ENCODE measurements around the gene RASSF5. TPM values are rescaled to one million over a fixed set of nuclear protein-coding genes. Genes with fewer than 3 reads are reported as not detected.

RASSF5 gene
- total and polyA plus RNA-seq, 2 experiments from 2014 or later, result 1.6 to 2.0 TPM

DNA sequence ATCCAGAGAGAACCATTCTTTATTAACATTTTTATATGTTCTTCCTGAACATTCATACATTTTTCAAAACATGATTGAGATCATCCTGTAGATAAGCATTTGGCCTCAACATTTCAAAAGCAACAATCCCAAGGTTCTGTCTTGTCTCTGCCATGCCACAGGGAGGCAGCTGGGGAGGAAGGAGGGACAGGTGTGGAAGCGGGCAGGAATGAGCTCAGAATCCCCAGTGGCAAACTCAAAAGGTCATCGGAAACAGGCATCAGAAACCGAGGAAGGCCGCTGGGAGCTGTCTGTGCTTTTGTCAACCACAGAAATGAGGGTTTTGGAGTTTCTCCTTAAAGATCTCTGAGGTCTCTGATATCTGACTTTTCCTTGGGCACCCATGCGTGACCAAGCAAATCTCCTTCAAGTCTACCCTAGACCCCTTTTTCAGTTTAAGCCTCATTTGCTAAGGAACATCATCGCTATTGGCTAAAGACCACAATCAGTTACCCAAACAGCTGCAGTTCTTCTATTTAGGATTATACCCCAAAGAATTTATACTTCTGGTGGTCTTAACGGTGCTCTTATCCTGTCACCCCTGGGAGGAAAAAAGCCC, 34.0 kb downstream of the RASSF5 start:
- no peak for DNase-seq (ENCODE audit: low spot score)
- H3K4me1 ChIP-seq (ENCODE audit: insufficient read depth), result no peaks in the 10 kb centered on the region
- H2AFZ ChIP-seq, result no peak overlapping the region

DNA sequence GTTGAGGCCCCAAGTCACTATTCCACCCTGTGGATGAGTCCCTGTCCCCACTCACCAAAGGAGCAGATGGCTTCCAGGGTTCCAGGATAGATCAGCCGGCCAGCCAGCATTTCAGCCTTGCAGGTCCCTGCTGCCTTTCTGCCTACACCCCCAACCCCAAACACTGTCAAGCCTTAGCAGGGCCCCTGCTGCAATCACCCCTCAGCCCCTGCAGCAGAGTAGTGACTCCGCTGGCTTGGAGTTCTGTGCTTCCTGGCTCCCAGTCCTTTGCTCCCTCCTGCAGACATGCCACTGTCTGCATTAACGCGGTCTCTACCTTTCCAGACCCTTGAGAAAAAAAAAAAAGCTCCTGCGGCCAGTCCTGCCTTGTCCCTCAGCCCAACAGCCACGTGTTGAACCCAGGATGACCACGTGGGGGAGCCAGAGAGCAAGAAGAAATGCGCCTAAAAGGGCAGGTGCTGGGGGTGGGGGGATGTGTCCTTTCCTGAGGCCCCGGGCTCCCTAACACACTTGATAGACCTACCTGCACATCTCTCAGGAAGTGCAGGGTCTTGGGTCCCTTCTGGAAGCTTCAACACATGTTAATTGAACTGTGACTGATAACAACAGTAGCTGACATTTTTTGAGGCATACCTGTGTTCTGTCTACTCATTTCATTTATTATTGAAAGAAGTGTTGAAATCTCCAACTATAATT, 37.4 kb downstream of the RASSF5 start:
- H3K9me2 ChIP-seq (replicated peaks; ENCODE audit: insufficient read depth), result no peaks in the 10 kb centered on the region
- DNase-seq (ENCODE audit: low spot score), result peak; percentile 78
- H4K20me1 ChIP-seq (ENCODE audit: insufficient read depth, poor library complexity, severe bottlenecking), result no peaks in the 10 kb centered on the region
- no peaks in the 10 kb centered on the region for H3K79me2 ChIP-seq
- no peak overlapping the region for H3K4me2 ChIP-seq
- no peaks in the 10 kb centered on the region for H3K4me1 ChIP-seq (ENCODE audit: insufficient read depth)
- H3K4me3 ChIP-seq, result no peak overlapping the region
- H3K27me3 ChIP-seq, result no peaks in the 10 kb centered on the region
- TF ChIP-seq EZH2 (IDR thresholded peaks at IDR 0.05; ENCODE audit: borderline replicate concordance) (no peak), CTCF (IDR thresholded peaks at IDR 0.05; ENCODE audit: poor library complexity) (peak; percentile 88)
- H2AFZ ChIP-seq, result no peak overlapping the region
- 11% methylated on average over 9 of the region's 9 CpGs for WGBS (ENCODE audit: low lambda C conversion rate, missing lambda C conversion rate)
- H3K36me3 ChIP-seq (replicated peaks; ENCODE audit: insufficient read depth, low read depth), result no peaks in the 10 kb centered on the region
- no peaks in the 10 kb centered on the region for H3K9me3 ChIP-seq (ENCODE audit: low read depth)
- H3K27ac ChIP-seq, result no peak overlapping the region

More for the DNA sequence above, 34.0 kb downstream of the RASSF5 start:
- Histone ChIP-seq H3K27me3 (no peaks in the 10 kb centered on the region), H4K20me1 (ENCODE audit: insufficient read depth, poor library complexity, severe bottlenecking) (no peaks in the 10 kb centered on the region), H3K27ac (no peak overlapping the region), H3K4me3 (no peak overlapping the region), H3K4me2 (no peak overlapping the region), H3K36me3 (replicated peaks; ENCODE audit: insufficient read depth, low read depth) (no peaks in the 10 kb centered on the region), H3K9me2 (replicated peaks; ENCODE audit: insufficient read depth) (no peaks in the 10 kb centered on the region), H3K79me2 (no peaks in the 10 kb centered on the region), H3K9me3 (ENCODE audit: low read depth) (no peaks in the 10 kb centered on the region)
- no peak for TF ChIP-seq EZH2 (IDR thresholded peaks at IDR 0.05; ENCODE audit: borderline replicate concordance)
- TF ChIP-seq EZH2phosphoT487 (IDR thresholded peaks at IDR 0.05; ENCODE audit: low read depth, severe bottlenecking, unreplicated experiment), result no peak
- TF ChIP-seq CTCF (IDR thresholded peaks at IDR 0.05; ENCODE audit: poor library complexity), result no peak
- WGBS (ENCODE audit: low lambda C conversion rate, missing lambda C conversion rate), result 92% methylated on average over 7 of the region's 7 CpGs

GRCh38 chr1:206545351-206545750, 38.0 kb downstream of the RASSF5 start:
- H3K4me1 ChIP-seq (ENCODE audit: insufficient read depth), result no peaks in the 10 kb centered on the region
- H3K4me3 ChIP-seq, result no peak overlapping the region
- H3K27ac ChIP-seq, result no peak overlapping the region
- H3K9me2 ChIP-seq (replicated peaks; ENCODE audit: insufficient read depth), result no peaks in the 10 kb centered on the region
- no peaks in the 10 kb centered on the region for H3K9me3 ChIP-seq (ENCODE audit: low read depth)
- DNase-seq (ENCODE audit: low spot score), result no peak
- no peak overlapping the region for H3K4me2 ChIP-seq
- no peaks in the 10 kb centered on the region for H3K79me2 ChIP-seq
- WGBS (ENCODE audit: low lambda C conversion rate, missing lambda C conversion rate), result 96% methylated on average over 1 of the region's 1 CpG
- no peak for TF ChIP-seq EZH2phosphoT487 (IDR thresholded peaks at IDR 0.05; ENCODE audit: low read depth, severe bottlenecking, unreplicated experiment)
- TF ChIP-seq EZH2 (IDR thresholded peaks at IDR 0.05; ENCODE audit: borderline replicate concordance), result no peak
- no peak for TF ChIP-seq CTCF (IDR thresholded peaks at IDR 0.05; ENCODE audit: poor library complexity)
- H3K36me3 ChIP-seq (replicated peaks; ENCODE audit: insufficient read depth, low read depth), result no peaks in the 10 kb centered on the region
- H3K27me3 ChIP-seq, result no peaks in the 10 kb centered on the region
- no peaks in the 10 kb centered on the region for H4K20me1 ChIP-seq (ENCODE audit: insufficient read depth, poor library complexity, severe bottlenecking)
- H2AFZ ChIP-seq, result no peak overlapping the region

Data from hepatocyte (in vitro differentiated cells).